GM12875 (cell line): ENCODE data around the gene ATF1.
"Not testable (repeated sequence)": the region's sequence is repeated elsewhere in the genome, so short reads cannot be mapped to it uniquely, and the experiment has no call there.

ENCODE experiments used
- H3K4me3 ChIP-seq: one replicate; pipeline ENCODE4 v1.5.1; 2011; ENCODE audit warnings: low read depth, low read length, control low read depth
- CTCF ChIP-seq: IDR thresholded peaks from 2 replicates; pipeline ENCODE4 v1.5.1; 2011; ENCODE audit warnings: low read depth, mild to moderate bottlenecking, control low read depth, inconsistent platforms, low read length, moderate library complexity, borderline replicate concordance; ENCODE audit not compliant: insufficient read depth

The ATF1 gene

DNA sequence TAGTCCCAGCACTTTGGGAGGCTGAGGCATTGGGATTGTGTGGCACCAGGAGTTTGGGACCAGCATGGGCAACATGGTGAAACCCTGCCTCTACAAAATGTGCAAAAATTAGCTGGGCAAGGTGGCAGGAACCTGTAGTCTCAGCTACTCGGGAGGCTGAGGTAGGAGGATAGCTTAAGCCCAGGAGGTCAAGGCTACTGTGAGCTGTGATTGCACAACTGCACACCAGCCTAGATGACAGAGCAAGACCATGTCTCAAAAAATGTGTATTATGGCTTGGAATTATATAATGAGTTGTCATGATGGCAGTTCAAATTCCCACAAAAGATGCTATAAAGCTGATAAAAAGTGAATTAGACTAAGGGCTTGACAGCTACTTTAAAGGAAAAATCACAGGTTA is 58.2 kb downstream of the ATF1 start:
- TF ChIP-seq CTCF = no peak

GRCh38 chr12:50823724-50824123 is 59.8 kb downstream of the ATF1 start:
- not testable (repeated sequence) for H3K4me3 ChIP-seq

More for the DNA sequence above, 58.2 kb downstream of the ATF1 start:
- H3K4me3 ChIP-seq = no peak overlapping the region

GRCh38 chr12:50824914-50825313 is 61.0 kb downstream of the ATF1 start:
- TF ChIP-seq CTCF = no peak
- no peak overlapping the region for H3K4me3 ChIP-seq

- no peak for TF ChIP-seq CTCF
- H3K4me3 ChIP-seq = no peak overlapping the region
These were observed 61.5 kb downstream of the ATF1 start for GRCh38 chr12:50825372-50825838.

- TF ChIP-seq CTCF = no peak
- no peak overlapping the region for H3K4me3 ChIP-seq
These were observed 64.2 kb downstream of the ATF1 start for GRCh38 chr12:50828121-50828520.

DNA sequence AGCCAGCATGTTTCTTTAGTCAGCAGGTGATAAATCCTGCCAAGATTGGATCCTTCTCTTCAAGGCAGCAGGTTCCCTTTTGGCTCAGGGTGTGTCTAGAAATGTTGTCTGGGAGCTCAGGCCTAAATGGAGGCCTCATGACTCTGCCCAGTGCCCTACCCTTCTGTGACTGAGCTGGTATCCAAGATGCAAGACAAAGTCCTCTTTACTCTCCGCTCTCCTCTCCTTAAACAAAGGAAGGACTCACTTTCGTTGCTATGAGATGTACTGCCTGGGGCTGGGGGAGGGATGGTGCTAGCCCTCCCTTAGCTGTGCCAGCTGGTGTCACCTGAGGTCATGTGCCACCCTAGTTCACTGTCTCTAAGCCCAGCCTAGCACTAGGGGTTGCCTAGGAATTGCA is 65.0 kb downstream of the ATF1 start:
- TF ChIP-seq CTCF = no peak
- no peak overlapping the region for H3K4me3 ChIP-seq

DNA sequence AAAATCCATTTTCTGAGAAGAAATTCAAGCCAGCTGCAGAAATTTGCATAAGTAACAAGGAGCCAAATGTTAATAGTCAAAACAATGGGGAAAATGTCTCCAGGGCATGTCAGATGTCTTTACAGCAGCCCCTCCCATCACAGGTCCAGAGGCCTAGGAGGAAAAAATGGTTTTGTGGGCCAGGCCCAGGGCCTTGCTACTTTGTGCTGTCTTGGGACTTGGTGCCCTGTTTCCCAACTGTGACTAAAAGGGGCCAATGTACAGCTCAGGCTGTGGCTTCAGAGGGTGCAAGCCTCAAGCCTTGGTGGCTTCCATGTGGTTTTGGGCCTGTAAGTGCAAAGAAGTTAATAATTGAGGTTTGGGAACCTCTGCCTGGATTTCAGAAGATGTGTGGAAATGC is 69.9 kb downstream of the ATF1 start:
- H3K4me3 ChIP-seq = not testable (repeated sequence)

- no peak overlapping the region for H3K4me3 ChIP-seq
- TF ChIP-seq CTCF = no peak
These were observed 75.1 kb downstream of the ATF1 start for GRCh38 chr12:50839042-50839441.
